ENCODE data around the gene KRT6A.
"Not testable (repeated sequence)": the region's sequence is repeated elsewhere in the genome, so short reads cannot be mapped to it uniquely, and the experiment has no call there.

The KRT6A gene

DNA sequence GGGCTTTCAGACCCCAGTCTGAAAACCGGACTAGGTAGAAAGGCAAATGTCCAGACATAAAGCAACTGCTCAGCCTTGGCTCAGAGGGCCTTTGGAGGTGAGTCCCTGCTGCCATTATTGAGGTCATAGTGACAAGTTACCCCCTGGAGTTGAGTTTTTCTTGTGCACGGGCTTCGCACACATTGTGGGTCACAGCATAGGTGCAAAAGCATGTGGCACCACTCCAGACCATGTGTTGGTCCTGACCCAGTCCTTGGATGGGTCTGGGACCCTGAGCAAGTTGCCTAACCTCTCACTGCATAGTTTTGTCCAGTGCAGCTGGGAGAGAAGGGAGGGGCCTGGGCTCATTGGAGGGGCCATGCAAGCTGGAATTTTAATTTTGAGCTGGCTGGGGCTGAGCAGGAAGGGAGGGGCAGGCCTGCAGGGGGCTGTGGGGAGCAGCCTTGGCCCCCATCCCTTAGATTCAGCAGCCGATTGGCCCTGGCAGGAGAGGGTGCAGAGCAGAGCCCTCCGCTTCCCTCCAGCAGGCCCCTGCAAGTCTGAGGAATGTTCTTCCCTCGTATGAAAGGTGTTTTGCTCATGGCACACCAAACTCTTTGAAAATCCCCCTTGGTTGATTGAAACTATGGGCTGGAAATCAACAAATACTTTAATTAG, 31.3 kb upstream of the KRT6A start:
- DNase-seq, result no peak

DNA sequence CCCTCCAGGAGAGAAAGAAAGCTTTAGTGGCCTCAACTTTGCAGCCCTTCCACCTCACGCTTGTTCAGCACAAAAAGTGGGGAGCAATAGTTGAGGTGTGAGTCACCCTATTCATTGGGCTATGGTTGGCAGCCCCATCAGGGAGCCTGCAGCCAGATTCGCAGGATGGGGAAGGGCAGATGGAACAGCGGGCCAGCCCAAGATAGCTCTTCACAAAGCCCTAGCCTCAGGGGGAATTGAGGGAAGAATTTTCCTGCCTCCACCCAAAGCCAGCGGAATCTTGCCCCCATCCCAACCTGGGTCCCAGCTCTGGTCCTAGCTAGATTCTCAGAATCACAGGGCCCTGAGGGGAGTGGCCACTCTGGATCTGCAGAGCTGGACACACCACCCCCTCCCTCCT, 30.8 kb upstream of the KRT6A start:
- DNase-seq, result no peak

DNA sequence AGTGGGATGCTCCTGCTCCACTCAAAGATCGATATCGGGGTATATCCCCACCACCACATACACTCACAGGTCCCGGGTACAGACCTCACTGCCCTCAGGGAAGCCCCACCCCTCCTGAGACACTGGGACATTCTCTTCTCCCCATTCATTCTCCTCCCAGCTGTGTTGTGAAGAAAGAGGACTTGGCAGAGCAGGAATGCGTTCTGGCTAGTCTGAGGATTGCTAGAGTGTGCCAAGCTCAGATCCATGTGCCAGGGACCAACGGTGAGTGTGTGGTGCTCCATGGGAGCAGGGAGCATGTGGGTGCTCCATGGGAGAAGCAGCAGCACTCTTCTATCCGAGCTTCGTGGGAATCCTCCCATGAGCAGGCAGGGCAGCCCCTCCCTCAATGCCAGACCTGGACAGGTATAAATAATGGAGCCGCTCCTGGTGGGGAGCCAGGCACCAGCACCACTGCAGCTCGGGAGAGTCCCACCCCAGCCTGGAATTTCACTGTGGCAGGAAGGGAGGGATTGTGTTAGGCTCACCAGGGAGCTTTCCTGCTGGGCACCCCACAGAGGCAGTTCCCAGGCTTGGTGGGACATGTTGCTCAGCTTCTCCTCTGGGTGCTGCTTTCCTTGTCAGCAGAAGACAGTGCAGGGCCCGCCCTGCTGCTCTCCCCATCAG, 29.4 kb upstream of the KRT6A start:
- DNase-seq, result no peak

DNA sequence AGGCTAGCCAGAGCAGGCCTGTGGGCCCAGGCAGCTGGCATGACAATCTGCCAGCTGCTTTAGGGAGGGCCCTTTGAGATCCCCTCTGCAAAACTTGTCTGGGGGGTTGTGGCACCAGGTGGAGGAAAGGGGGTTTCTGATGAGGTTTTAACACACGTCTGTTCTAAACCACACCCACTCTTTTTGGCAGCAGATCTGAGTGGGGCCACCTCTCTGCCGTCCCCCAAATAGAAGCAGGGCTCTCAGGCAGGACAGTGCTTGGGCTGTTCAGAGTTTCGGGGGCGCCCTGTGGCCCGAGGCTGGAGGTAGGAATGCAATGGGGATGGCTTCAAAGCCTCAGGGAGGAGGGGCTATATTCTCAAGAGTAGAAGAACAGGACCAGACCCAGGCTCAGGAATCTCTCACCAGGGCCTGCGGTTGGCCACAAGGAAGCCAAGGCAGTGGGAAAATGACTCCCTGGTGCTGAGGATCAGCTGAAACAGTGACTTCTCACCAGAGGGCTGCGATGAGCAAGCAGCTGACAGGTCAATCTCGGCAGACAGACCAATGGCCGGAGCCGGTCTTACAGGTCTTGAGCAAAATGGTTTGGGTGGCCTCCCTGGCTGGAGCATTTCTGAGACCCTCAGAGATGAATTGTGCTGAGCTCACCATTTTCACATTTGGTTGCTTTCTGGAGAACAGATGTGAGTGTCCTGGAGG, 28.7 kb upstream of the KRT6A start:
- DNase-seq, result no peak

GRCh38 chr12:52521175-52521567, 28.1 kb upstream of the KRT6A start:
- DNase-seq, result no peak

DNA sequence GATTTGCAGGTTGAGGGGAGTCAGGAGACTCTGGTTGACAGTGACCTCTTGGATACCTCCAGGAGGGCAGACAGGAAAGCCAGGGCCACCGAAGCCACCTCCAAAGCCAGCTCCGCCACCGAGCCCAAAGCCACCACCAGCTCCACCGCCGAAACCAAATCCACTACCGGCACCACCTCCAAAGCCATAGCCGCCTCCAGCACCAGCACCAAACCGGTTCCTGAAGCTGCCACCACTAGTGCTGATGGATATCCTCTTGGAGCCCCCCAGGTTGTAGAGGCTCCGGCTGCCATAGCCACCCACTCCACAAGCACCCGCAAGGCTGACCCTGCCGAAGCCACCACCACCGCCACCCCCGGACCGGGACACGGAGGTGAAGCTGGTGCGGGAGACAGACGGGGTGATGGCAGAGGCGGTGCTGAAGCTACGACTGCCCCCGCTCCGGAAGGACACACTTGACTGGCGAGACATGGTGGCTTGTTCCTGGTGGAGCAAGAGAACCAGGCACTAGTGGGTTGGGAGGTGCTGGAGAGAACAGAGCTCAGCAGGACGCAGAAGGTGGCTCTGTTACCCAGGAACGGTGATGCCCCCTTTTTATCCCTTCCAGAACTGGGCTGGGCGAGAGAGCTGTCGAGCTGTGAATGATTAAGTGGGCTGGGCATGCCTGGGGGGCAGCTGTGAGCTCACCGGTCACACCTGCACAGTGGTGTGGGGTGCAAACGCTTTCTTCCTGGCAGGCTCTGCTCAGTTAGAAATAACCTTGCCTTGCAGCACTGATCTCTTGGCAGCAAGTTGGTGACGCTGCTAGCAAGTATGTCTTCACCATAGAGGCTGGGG, 27.0 kb upstream of the KRT6A start, which contains the start of gene KRT5:
TSS of gene KRT5 (minus strand) at position 569 of the 837 bp plus-strand sequence. CDS start at position 471, 98 bp downstream.
- DNase-seq, result no peak

GRCh38 chr12:52519387-52519703, 26.3 kb upstream of the KRT6A start:
- DNase-seq, result no peak

GRCh38 chr12:52518574-52519386, 25.7 kb upstream of the KRT6A start:
- DNase-seq, result no peak

DNA sequence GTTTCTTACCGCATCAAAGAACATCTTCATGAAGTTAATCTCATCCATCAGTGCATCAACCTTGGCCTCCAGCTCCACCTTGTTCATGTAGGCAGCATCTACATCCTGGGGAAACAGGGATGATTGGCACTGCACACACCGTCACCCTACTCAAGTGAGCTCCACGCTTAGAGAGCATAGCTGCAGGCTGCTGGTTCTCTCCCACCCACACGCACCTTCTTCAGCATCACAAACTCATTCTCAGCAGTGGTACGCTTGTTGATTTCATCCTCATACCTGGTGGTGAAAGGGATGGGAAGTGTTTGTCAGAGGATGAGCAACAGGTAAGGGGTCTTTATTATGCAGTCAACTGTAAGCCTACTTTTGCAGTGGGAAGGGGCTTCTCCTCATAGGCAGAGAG, 24.8 kb upstream of the KRT6A start:
- DNase-seq, result no peak

DNA sequence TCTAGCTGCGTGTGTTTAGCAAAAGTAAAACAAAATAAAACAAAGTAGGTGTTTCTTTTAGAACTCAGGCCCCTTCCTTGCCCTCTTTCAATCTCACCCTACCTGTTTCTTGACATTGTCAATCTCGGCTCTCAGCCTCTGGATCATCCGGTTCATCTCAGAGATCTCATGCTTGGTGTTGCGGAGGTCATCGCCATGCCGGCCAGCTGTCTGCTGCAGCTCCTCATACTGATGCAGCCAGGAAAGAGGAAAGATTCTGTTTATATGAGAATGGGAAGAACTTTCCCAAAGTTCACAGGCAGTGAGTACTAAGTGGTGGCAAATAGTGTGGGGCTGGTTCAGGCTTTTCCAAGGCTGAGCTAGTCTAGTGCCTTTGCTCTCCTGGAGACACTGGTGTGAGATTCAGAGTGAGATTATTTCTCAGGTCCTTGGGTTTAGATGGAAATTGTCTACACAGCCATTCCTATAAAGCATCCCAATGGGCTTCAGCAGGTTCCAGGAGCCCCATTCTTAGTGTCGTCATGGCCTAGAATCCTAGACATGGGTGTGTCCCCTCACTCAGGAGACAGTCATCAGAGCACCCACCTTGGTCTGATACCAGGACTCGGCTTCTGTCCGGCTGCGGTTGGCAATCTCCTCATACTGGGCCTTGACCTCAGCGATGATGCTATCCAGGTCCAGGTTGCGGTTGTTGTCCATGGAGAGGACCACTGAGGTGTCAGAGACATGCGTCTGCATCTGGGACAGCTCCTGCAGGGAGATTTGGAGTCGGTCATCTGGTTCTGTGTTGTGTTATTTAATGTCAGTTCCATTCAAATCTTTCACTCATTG, 24.2 kb upstream of the KRT6A start:
- DNase-seq, result no peak

- DNase-seq, result no peak
Measured at GRCh38 chr12:52515927-52516831, 23.1 kb upstream of the KRT6A start.

- no peak for DNase-seq
Measured at GRCh38 chr12:52515319-52515646, 22.2 kb upstream of the KRT6A start.

DNA sequence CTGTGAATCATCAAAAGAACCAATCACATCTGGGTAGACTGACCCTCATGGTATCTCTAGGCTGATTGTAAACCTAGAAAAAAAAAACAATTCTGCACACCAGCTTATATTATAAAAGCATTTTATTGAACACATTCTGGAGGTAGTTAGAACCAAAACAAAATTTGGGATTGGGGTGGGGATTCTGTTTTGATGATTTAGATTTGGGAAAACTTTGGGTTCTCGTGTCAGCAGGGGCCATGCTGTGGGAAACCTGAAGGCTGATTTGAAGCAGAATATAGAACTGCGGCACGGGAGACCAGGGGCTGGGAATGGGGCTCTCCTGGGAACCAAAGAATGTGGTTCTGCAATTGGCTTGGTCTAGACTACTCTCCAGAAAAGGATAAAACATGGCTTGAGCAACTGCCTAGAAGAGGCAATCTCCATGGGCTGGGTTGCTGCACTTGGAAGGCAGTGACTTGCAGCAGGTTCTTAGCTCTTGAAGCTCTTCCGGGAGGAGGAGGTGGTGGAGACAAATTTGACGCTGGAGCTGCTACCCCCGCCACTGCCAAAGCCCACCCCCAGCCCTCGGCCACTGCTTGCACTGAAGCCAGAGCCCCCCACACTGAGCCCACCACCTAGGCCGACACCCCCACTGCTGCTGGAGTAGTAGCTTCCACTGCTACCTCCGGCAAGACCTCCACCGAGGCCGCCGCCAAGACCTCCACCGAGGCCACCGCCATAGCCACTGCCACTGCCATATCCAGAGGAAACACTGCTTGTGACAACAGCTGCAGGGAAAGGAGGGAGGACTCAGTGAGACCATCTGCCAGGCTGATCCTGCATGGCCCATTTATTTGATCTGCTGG, 21.6 kb upstream of the KRT6A start:
- DNase-seq, result no peak

DNA sequence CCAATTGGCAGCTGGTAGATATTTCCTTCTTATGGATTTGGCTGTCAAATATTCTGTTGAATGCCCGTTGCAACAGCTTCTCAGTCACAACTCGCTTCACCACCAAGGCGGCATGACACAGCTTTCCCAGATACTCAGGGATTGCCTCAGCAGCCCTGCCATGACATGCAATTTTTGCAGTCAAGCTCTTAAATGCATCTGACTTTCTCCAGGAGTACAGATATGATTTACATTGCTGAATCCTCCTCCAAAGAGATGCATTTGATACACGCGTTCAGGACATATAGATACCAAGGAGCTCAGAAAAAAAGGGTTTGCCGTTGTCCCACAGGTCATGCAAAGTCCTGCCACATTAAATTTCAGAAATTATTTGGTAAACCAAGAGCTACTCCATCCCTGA, 20.7 kb upstream of the KRT6A start:
- DNase-seq, result no peak

- no peak for DNase-seq
Measured at GRCh38 chr12:52508211-52508610, 15.2 kb upstream of the KRT6A start.

GRCh38 chr12:52506858-52507715, 14.0 kb upstream of the KRT6A start:
- DNase-seq, result no peak

DNA sequence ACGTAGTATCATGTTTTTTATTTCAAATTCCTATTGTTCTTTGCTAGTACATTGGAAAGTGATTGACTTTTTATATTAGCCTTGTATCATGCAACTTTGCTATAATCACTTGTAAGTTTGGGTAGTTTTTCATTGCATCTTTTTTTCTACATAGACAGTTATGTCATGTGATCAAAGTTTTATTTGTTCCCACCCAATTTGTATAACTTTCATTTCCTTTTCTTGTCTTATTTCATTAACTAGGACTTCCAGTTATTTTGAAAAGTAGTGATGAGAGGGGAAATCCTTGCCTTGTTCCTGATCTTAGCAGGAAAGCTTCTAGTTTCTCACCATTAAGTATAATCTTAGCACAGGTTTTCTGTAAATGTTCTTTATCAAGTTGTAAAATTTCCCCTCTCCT, 9.8 kb upstream of the KRT6A start:
- DNase-seq, result no peak

DNA sequence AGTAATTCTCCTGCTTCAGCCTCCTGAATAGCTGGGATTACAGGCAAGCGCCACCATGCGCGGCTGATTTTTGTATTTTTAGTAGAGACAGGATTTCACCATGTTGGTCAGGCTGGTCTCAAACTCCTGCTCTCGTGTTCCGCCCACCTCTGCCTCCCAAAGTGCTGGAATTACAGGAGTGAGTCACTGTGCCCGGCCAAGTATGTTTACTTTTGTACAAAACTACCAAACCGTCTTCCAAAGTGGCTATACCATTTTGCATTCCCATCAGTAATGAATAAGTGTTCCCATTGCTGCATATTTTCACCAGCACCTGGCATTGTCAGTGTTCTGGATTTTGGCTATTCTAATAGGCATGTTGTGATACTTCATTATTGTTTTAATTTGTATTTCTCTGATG, 8.4 kb upstream of the KRT6A start:
- no peak for DNase-seq

GRCh38 chr12:52500574-52500973, 7.5 kb upstream of the KRT6A start:
- DNase-seq, result not testable (repeated sequence)

Measured in KG1 (cell line).